GM12878 (cell line): ENCODE results near the gene CIAO2B. TPM values are rescaled to one million over a fixed set of nuclear protein-coding genes. Genes with fewer than 3 reads are reported as not detected.
A peak's percentile ranks its signal among the peaks of the same experiment; 100 is the strongest.

Source experiments
- ATAC-seq: fragments of 200-7000 bp; cut with Tn5 transposase; 3 replicates; pipeline ENCODE4 v1.9.1; 2020; ENCODE audit warnings: mild to moderate bottlenecking, moderate library complexity
- BruUV-seq: library from RNA; stranded (reverse); fragments of 400-500 nt; replicated peaks from 2 replicates; lab custom pipeline; 2021; lab: Mats Ljungman, UMichigan
- CTCF ChIA-PET: fragments of 300-600 bp; sonication (Branson Sonifier 250); formaldehyde crosslinking; extraction: SDS; loops from one replicate; lab custom pipeline; 2021; ENCODE audit warnings: inconsistent platforms; lab: Yijun Ruan, JAX
- POLR2A ChIA-PET: fragments of 350-600 bp; formaldehyde crosslinking; extraction: SDS; loops from one replicate; lab custom pipeline; 2021; ENCODE audit warnings: inconsistent platforms; lab: Charles Lee
- RAD21 ChIA-PET: fragments of 300-600 bp; sonication (Branson Sonifier 250); formaldehyde crosslinking; loops from one replicate; lab custom pipeline; 2023; ENCODE audit warnings: antibody characterized with exemption; ENCODE audit not compliant: unreplicated experiment; lab: Charles Lee
- SMC1A ChIA-PET: fragments of 300-600 bp; sonication (Branson Sonifier 250); formaldehyde crosslinking; loops from one replicate; lab custom pipeline; 2023; ENCODE audit not compliant: unreplicated experiment, uncharacterized antibody; lab: Charles Lee
- DNase-seq: peaks from one replicate; pipeline ENCODE4 v3.0.0-alpha.2; 2011; ENCODE audit warnings: low read depth, low spot score
- FAIRE-seq: peaks from 3 replicates; lab custom pipeline; 2011; peaks lifted over from hg19 to GRCh38; lab: Jason Lieb, UNC
- H2AFZ ChIP-seq: 2 replicates; pipeline ENCODE4 v1.6.0; 2011; ENCODE audit warnings: low read depth, low read length, control low read depth; ENCODE audit not compliant: control insufficient read depth
- H3K27ac ChIP-seq: 2 replicates; pipeline ENCODE4 v1.5.1; 2011; ENCODE audit warnings: control low read depth; ENCODE audit not compliant: control insufficient read depth, insufficient read depth
- H3K27me3 ChIP-seq, 2 experiments: replicated peaks in 1 of 2; 2 replicates each; pipeline versions ENCODE4 v1.6.0 to v1.6.1; 2011; ENCODE audit warnings: low read length in 1 of 2; ENCODE audit not compliant: control insufficient read depth in 2 of 2, insufficient read depth in 2 of 2
- H3K36me3 ChIP-seq, 2 experiments: 2 replicates each; pipeline ENCODE4 v1.5.1; 2011; ENCODE audit warnings: low read length in 1 of 2; ENCODE audit not compliant: control insufficient read depth in 2 of 2, insufficient read depth in 2 of 2
- H3K4me1 ChIP-seq: 2 replicates; pipeline ENCODE4 v1.6.1; 2011; ENCODE audit warnings: mild to moderate bottlenecking, low read length, moderate library complexity, mixed read lengths; ENCODE audit not compliant: control insufficient read depth, insufficient read depth
- H3K4me2 ChIP-seq: 2 replicates; pipeline ENCODE4 v1.6.0; 2011; ENCODE audit warnings: control low read depth; ENCODE audit not compliant: control insufficient read depth, insufficient read depth
- H3K4me3 ChIP-seq: fragments of 200-600 bp; sonication (generic); 2 replicates; pipeline ENCODE4 v1.5.1; 2016
- H3K79me2 ChIP-seq: 2 replicates; pipeline ENCODE4 v1.6.0; 2011; ENCODE audit warnings: low read length; ENCODE audit not compliant: control insufficient read depth, insufficient read depth
- H3K9ac ChIP-seq: 2 replicates; pipeline ENCODE4 v1.8.0; 2011; ENCODE audit warnings: low read length, control low read depth, mixed read lengths; ENCODE audit not compliant: control insufficient read depth, insufficient read depth
- H3K9me3 ChIP-seq: replicated peaks from 3 replicates; pipeline ENCODE4 v1.5.1; 2011; ENCODE audit warnings: mild to moderate bottlenecking, low read length; ENCODE audit not compliant: control insufficient read depth, insufficient read depth
- H4K20me1 ChIP-seq: 2 replicates; pipeline ENCODE4 v1.6.0; 2011; ENCODE audit not compliant: control insufficient read depth, insufficient read depth
- BMI1 ChIP-seq: fragments of 450-650 bp; IDR thresholded peaks from 2 replicates; pipeline ENCODE4 v1.6.1; 2016; ENCODE audit warnings: mild to moderate bottlenecking, moderate library complexity, borderline replicate concordance
- CEBPZ ChIP-seq: fragments of 150-350 bp; IDR thresholded peaks from 2 replicates; pipeline ENCODE4 v1.6.1; 2016; ENCODE audit warnings: low read depth, low read length
- CHD2 ChIP-seq: IDR thresholded peaks from 2 replicates; pipeline ENCODE4 v1.6.1; 2011; ENCODE audit warnings: low read depth, low read length, improper control_type of control experiment, borderline replicate concordance
- IKZF2 ChIP-seq, 2 experiments: fragments of 450-650 bp; IDR thresholded peaks; 2 replicates each; pipeline ENCODE4 v1.6.1; 2017; ENCODE audit warnings: mild to moderate bottlenecking in 2 of 2, moderate library complexity in 2 of 2
- IRF3 ChIP-seq: fragments of 450-650 bp; IDR thresholded peaks from 2 replicates; pipeline ENCODE4 v1.6.1; 2014; ENCODE audit warnings: mild to moderate bottlenecking
- MEF2A ChIP-seq: IDR thresholded peaks from 2 replicates; pipeline ENCODE4 v1.6.1; 2011; ENCODE audit warnings: low read depth, mild to moderate bottlenecking, low read length, moderate library complexity; ENCODE audit not compliant: insufficient read depth
- SMAD1 ChIP-seq: fragments of 450-650 bp; IDR thresholded peaks from 2 replicates; pipeline ENCODE4 v1.6.1; 2018; ENCODE audit warnings: mild to moderate bottlenecking, low read depth; ENCODE audit not compliant: partially characterized antibody
- SMAD5 ChIP-seq: IDR thresholded peaks from 2 replicates; pipeline ENCODE4 v1.6.1; 2016; ENCODE audit warnings: antibody characterized with exemption, low read depth
- SREBF2 ChIP-seq: IDR thresholded peaks from 2 replicates; pipeline ENCODE4 v1.6.1; 2012; ENCODE audit warnings: mild to moderate bottlenecking, low read length
- TBL1XR1 ChIP-seq: IDR thresholded peaks from 2 replicates; pipeline ENCODE4 v1.6.1; 2012; ENCODE audit warnings: low read depth, low read length, improper control_type of control experiment
- TCF7 ChIP-seq: IDR thresholded peaks from 2 replicates; pipeline ENCODE4 v1.6.1; 2014; ENCODE audit warnings: antibody characterized with exemption, borderline replicate concordance
- YY1 ChIP-seq: IDR thresholded peaks from 2 replicates; pipeline ENCODE4 v1.6.1; 2011; ENCODE audit warnings: low read depth, mild to moderate bottlenecking, low read length
- ZZZ3 ChIP-seq: IDR thresholded peaks from 2 replicates; pipeline ENCODE4 v1.6.1; 2011; ENCODE audit warnings: low read depth; ENCODE audit not compliant: control insufficient read depth, insufficient read length
- WGBS: methylation state at CpG from one replicate; pipeline ENCODE4 v1.1.6; 2016; ENCODE audit warnings: low lambda C conversion rate; ENCODE audit not compliant: insufficient replicate concordance, insufficient coverage; ENCODE audit errors: missing lambda C conversion rate; 5-methylcytosine and 5-hydroxymethylcytosine counted together
- in situ Hi-C: fragments of 300-500 bp; cut with MboI; formaldehyde crosslinking; loops from 9 replicates; pipeline ENCODE4 v1.14.3; 2018; ENCODE audit warnings: mixed read lengths
- intact Hi-C: fragments of 100-400 bp; cut with micrococcal nuclease; formaldehyde crosslinking; loops from one replicate; pipeline ENCODE4 v1.14.2; 2022; ENCODE audit not compliant: unreplicated experiment
- polyA plus RNA-seq, 11 experiments: library from polyadenylated mRNA; depleted of rRNA in 4 of 11; unstranded in 6 of 11; stranded (reverse) in 5 of 11; fragments of >200 nt; fragmentation: Nextera tagmentation in 4 of 11; fragmentation: Illumina TruSeq in 1 of 11; extraction: Ambion mirVana in 4 of 11; extraction: Trizol in 1 of 11; gene quantifications; 1 replicate in 1 of 11; 2 replicates in 10 of 11; pipeline versions ENCODE4 v1.2.1 to v1.2.3, GENCODE V29; 2011 to 2016; ENCODE audit warnings: inconsistent platforms in 2 of 11, missing spikeins in 2 of 11, low read depth in 1 of 11
- total RNA-seq, 4 experiments: library from RNA; depleted of rRNA in 3 of 4; stranded (reverse); fragments of >200 nt in 3 of 4; fragmentation: Illumina TruSeq in 1 of 4; extraction: Trizol in 1 of 4; gene quantifications; 2 replicates each; pipeline versions ENCODE4 v1.2.1 to v1.2.3, GENCODE V29; 2013 to 2021
- TF ChIP-seq, protein P1 (sequence below): IDR thresholded peaks from 2 replicates; pipeline ENCODE4 v1.6.1; 2012; ENCODE audit warnings: low read length, inconsistent platforms
- TF ChIP-seq, protein P2 (sequence below): fragments of 450-650 bp; IDR thresholded peaks from 2 replicates; pipeline ENCODE4 v1.6.1; 2016; ENCODE audit warnings: mild to moderate bottlenecking, moderate library complexity, borderline replicate concordance

The CIAO2B gene
- total and polyA plus RNA-seq, 10 of the 15 experiments (the other 5 are each of a cell fraction or from before 2014, with no cell fraction given), result 76.4 to 241 (median 138) TPM

DNA sequence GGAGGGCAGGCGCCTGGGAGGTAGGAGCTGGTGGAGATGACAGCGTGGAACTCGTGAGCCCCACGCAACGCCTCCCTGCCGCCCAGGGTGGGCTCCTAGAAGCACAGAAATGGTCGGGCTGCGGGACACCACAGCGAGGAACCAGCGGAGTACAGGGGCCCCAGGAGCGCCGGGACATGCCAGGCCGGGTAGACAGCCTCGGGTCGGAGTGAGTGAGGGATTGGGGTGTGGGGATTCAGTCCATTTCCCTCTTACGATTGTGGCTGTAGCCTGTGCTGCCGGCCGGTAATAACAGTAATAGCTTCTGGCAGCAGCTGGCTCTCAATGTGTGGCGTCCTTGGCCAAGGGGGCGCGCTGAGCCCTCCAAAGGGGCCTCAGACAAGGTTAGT, 14.6 kb upstream of the CIAO2B start:
- H3K9ac ChIP-seq, result no peak overlapping the region
- ATAC-seq, result no peak
- ChIA-PET SMC1A (no interaction called here), CTCF (interaction anchor here (1.5 kb wide), 1 partner anchor 27 kb away, joined by 4 read pairs; no protein-coding TSS in a partner anchor), POLR2A (no interaction called here), RAD21 (no interaction called here)
- H3K4me3 ChIP-seq, result peak overlapping the region; percentile 57; the same call in 1 of the 2 replicates
- H3K4me1 ChIP-seq, result peaks cover 19% of the 10 kb centered on the region
- WGBS, result 51% methylated on average over 21 of the region's 21 CpGs
- no peak overlapping the region for H3K27ac ChIP-seq
- no peak for TF ChIP-seq TCF7
- TF ChIP-seq, protein P1, sequence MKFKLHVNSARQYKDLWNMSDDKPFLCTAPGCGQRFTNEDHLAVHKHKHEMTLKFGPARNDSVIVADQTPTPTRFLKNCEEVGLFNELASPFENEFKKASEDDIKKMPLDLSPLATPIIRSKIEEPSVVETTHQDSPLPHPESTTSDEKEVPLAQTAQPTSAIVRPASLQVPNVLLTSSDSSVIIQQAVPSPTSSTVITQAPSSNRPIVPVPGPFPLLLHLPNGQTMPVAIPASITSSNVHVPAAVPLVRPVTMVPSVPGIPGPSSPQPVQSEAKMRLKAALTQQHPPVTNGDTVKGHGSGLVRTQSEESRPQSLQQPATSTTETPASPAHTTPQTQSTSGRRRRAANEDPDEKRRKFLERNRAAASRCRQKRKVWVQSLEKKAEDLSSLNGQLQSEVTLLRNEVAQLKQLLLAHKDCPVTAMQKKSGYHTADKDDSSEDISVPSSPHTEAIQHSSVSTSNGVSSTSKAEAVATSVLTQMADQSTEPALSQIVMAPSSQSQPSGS, result no peak
- TF ChIP-seq MEF2A, result no peak
- no peak for TF ChIP-seq SMAD5
- TF ChIP-seq IRF3, result no peak
- no peak for TF ChIP-seq SREBF2
- no peak for TF ChIP-seq CHD2
- no peak for TF ChIP-seq SMAD1
- no peak for TF ChIP-seq CEBPZ
- no peak for TF ChIP-seq TBL1XR1
- no peak for TF ChIP-seq IKZF2 (IDR thresholded peaks at IDR 0.05)
- TF ChIP-seq, protein P2, sequence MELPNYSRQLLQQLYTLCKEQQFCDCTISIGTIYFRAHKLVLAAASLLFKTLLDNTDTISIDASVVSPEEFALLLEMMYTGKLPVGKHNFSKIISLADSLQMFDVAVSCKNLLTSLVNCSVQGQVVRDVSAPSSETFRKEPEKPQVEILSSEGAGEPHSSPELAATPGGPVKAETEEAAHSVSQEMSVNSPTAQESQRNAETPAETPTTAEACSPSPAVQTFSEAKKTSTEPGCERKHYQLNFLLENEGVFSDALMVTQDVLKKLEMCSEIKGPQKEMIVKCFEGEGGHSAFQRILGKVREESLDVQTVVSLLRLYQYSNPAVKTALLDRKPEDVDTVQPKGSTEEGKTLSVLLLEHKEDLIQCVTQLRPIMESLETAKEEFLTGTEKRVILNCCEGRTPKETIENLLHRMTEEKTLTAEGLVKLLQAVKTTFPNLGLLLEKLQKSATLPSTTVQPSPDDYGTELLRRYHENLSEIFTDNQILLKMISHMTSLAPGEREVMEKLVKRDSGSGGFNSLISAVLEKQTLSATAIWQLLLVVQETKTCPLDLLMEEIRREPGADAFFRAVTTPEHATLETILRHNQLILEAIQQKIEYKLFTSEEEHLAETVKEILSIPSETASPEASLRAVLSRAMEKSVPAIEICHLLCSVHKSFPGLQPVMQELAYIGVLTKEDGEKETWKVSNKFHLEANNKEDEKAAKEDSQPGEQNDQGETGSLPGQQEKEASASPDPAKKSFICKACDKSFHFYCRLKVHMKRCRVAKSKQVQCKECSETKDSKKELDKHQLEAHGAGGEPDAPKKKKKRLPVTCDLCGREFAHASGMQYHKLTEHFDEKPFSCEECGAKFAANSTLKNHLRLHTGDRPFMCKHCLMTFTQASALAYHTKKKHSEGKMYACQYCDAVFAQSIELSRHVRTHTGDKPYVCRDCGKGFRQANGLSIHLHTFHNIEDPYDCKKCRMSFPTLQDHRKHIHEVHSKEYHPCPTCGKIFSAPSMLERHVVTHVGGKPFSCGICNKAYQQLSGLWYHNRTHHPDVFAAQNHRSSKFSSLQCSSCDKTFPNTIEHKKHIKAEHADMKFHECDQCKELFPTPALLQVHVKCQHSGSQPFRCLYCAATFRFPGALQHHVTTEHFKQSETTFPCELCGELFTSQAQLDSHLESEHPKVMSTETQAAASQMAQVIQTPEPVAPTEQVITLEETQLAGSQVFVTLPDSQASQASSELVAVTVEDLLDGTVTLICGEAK, result no peak
- TF ChIP-seq YY1, result no peak
- TF ChIP-seq BMI1, result no peak
- no peak for TF ChIP-seq ZZZ3
- intact Hi-C loops, result no loop called here
- H3K9me3 ChIP-seq, result no peaks in the 10 kb centered on the region
- no peak for DNase-seq
- in situ Hi-C loops, result no loop called here
- no peaks in the 10 kb centered on the region for H4K20me1 ChIP-seq
- H3K36me3 ChIP-seq, result no peaks in the 10 kb centered on the region
- no peaks in the 10 kb centered on the region for H3K27me3 ChIP-seq
- H3K4me2 ChIP-seq, result peak overlapping the region; percentile 100; the same call in 1 of the 2 replicates
- H3K79me2 ChIP-seq, result no peaks in the 10 kb centered on the region
- no peak for FAIRE-seq
- H2AFZ ChIP-seq, result no peak overlapping the region
- no TSS peak for BruUV-seq
